ENCODE results near the gene LAMC3. TPM values are rescaled to one million over a fixed set of nuclear protein-coding genes. Genes with fewer than 3 reads are reported as not detected.

LAMC3 gene
- total RNA-seq, 1 donor from 2014 or later, result 0.29 TPM

DNA sequence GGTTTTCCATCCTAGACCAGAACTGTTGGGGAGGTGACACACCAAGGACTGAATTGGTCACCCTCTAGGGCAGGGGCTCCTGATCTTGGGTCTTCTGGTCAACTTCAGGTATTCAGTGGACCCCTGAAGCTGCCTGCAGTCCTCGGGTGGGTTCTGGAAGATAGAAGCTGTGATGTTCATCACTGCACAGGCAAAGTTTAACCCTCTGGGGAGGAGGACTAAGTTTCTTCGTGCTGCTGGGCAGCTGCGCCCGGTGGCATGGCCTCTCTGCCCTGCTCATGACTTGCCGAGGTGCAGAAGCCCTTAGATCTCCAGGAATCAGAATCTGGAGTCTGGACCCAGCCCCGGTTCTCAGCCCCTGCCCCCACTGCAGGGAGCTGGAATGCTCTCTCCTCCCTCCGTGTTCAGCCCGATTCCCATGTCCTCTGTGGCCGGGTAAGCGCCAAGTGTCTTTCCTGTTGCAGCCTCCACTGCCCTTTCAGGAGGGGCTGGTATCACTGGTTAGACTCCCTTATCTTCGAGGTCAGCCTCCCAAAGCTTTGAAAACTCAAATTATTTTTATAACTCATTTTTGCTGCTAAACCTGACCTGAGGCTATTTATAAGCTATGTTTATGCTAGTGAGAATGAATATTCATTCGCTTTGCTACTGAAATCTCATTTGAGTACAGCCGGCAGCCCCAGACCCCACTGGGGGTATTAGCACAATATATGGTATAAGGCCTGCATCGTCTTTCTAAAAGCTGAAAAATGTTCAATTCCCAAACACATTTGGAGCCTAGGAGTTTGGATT, 1.7 kb downstream of the LAMC3 start:
- no peak for TF ChIP-seq CTCF (conservative IDR thresholded peaks at IDR 0.05; ENCODE audit: low read depth, low read length)
- no peak for DNase-seq (ENCODE audit: low read depth)
- H3K4me3 ChIP-seq (ENCODE audit: low read depth, low read length), result no peak overlapping the region

- no peak for DNase-seq (ENCODE audit: low read depth)
- H3K4me3 ChIP-seq (ENCODE audit: low read depth, low read length), result no peak overlapping the region
- no peak for TF ChIP-seq CTCF (conservative IDR thresholded peaks at IDR 0.05; ENCODE audit: low read depth, low read length)
Measured at GRCh38 chr9:131011274-131012022, 2.5 kb downstream of the LAMC3 start.

- no peak for TF ChIP-seq CTCF (conservative IDR thresholded peaks at IDR 0.05; ENCODE audit: low read depth, low read length)
- H3K4me3 ChIP-seq (ENCODE audit: low read depth, low read length), result no peak overlapping the region
- no peak for DNase-seq (ENCODE audit: low read depth)
Measured at GRCh38 chr9:131012023-131012334, 3.0 kb downstream of the LAMC3 start.

DNA sequence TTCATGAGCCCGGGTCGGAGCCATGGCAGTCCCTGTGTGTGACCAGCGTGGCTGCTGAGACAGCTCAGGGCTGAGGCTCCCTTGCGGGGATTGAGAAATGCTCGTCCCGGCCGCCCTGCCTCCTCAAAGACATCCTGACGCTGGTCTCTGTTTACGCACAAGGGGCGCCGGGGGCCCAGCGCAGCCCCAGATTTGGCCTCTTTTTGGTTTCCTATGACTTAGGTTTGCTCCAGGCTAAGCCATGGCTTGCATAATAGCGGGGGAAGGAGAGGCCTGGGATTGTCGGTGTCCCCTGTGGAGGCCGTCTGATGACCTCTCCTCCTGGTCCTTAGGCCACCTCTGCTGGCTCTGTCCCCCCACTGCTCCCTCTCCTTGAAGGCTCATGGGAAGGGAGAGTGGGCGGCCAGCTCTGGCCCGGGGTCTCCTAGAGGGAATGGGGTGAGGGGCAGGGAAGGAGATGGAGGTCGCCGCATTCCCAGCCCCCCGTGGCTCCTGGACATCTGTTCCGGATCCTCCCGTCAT, 3.5 kb downstream of the LAMC3 start:
- DNase-seq (ENCODE audit: low read depth), result no peak
- no peak for TF ChIP-seq CTCF (conservative IDR thresholded peaks at IDR 0.05; ENCODE audit: low read depth, low read length)
- no peak overlapping the region for H3K4me3 ChIP-seq (ENCODE audit: low read depth, low read length)

DNA sequence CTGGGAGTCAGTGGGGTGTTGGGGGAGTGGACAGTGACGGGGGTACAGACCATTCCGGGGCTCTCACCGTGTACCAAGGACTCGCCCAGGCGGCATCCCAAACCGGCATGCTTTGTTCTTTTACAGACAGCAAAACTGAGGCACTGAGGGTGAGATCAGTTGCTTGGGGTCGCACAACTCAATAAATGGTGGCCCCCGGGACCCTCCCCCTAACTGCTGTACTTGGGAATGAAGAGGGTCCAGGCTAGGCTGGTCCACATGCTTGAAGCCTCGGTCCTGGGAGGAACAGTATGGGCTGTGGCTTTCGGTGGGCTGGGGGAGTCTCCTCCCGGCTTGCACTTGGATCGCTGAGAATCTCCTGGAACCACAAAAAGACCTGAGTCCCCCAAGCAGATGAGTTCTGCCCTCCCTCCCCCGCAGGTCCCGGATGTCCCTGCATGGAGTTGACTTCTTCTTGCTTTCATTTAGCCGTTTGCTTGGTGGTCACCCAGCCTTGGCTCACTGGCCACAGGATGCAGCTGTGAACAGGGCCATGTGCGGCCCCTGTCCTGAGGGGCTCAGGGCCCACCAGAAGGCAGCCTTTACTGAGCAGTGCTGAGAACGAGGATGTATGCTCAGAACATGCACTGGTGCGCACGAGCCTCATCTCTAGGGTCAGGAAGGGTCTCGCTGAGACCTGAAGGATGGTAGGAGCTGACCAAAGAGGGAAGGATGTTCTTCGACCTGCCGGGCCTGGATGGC, 4.2 kb downstream of the LAMC3 start:
- no peak for DNase-seq (ENCODE audit: low read depth)
- TF ChIP-seq CTCF (conservative IDR thresholded peaks at IDR 0.05; ENCODE audit: low read depth, low read length), result no peak
- H3K4me3 ChIP-seq (ENCODE audit: low read depth, low read length), result no peak overlapping the region

DNA sequence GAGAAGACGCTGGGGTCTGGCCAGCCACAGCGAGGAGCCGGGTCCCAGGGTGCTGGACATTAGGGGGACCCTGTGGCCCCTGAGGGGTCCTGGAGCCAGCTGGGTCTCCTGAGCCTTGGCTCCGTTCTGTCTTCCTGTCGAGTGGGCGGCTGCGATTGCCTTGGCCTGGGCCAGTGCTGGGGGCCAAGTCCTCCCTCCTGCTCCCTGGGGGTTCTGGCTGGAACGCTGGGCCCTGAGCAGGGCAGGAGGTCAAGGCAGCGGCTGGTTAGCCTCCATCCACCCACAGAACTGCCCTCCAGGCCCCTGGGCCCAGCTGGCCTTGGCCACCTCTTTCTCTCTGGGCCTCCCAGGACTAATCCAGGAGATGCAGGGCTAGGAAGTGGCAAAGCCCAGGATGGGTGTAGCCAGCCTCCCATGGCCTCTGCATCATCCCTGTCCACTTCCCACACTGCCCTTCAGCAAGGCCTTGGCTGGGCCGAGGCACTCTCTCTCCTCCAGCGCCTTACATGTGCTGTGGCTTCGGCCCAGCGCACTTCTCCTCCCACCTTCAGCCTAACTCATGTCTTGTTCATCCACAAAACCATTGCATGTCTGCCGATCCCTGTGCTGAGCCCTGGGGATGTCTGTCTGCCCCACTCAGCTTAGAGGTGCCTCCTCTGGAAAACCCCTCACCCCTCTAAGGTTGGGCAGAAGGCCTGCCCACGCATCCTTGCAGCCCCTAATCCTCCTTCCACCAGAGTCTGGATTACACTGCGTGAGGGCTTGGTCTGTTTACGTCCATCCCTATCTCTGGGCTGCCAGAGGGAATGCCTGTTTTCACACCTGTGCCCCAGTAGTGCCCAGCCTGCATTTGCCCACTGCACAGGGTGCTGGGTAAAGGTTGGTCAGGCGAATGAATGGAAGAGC, 5.0 kb downstream of the LAMC3 start:
- DNase-seq (ENCODE audit: low read depth), result no peak
- H3K4me3 ChIP-seq (ENCODE audit: low read depth, low read length), result no peak overlapping the region
- no peak for TF ChIP-seq CTCF (conservative IDR thresholded peaks at IDR 0.05; ENCODE audit: low read depth, low read length)

Measured in epithelial cell of proximal tubule (primary cell).